Progenitor cell of endocrine pancreas (in vitro differentiated cells): ENCODE data around the gene MPRIP. TPM values are rescaled to one million over a fixed set of nuclear protein-coding genes. Genes with fewer than 3 reads are reported as not detected.
"Not testable (repeated sequence)": the region's sequence is repeated elsewhere in the genome, so short reads cannot be mapped to it uniquely, and the experiment has no call there.

Experiments
- DNase-seq: peaks from one replicate; pipeline ENCODE4 v3.0.0; 2021; ENCODE audit warnings: low spot score; ENCODE audit not compliant: unreplicated experiment
- H3K27ac Mint-ChIP-seq: 2 replicates; pipeline ENCODE4 v1.8.0; 2021; ENCODE audit warnings: mild to moderate bottlenecking, moderate library complexity, mixed read lengths
- H3K27me3 Mint-ChIP-seq: 2 replicates; pipeline ENCODE4 v1.8.0; 2021; ENCODE audit warnings: mixed read lengths
- H3K36me3 Mint-ChIP-seq: 2 replicates; pipeline ENCODE4 v1.8.0; 2022; ENCODE audit warnings: mixed read lengths; ENCODE audit not compliant: insufficient read depth
- H3K4me1 Mint-ChIP-seq: 2 replicates; pipeline ENCODE4 v1.8.0; 2021; ENCODE audit warnings: low read depth, mixed read lengths
- H3K4me3 Mint-ChIP-seq: 2 replicates; pipeline ENCODE4 v1.8.0; 2021; ENCODE audit warnings: low read depth, mild to moderate bottlenecking, moderate library complexity, mixed read lengths
- H3K9me3 Mint-ChIP-seq: 2 replicates; pipeline ENCODE4 v1.8.0; 2021; ENCODE audit warnings: low read depth, mixed read lengths
- CTCF ChIP-seq: fragments of 200-600 bp; sonication (generic); IDR thresholded peaks from one replicate; pipeline ENCODE4 v1.5.0; 2021; ENCODE audit warnings: antibody characterized with exemption, mild to moderate bottlenecking; ENCODE audit not compliant: unreplicated experiment
- total RNA-seq: library from RNA; stranded (reverse); gene quantifications from 2 replicates; pipeline ENCODE4 v1.2.1, GENCODE V29; 2021

MPRIP gene
- total RNA-seq, 1 donor from 2014 or later, result 195 TPM

DNA sequence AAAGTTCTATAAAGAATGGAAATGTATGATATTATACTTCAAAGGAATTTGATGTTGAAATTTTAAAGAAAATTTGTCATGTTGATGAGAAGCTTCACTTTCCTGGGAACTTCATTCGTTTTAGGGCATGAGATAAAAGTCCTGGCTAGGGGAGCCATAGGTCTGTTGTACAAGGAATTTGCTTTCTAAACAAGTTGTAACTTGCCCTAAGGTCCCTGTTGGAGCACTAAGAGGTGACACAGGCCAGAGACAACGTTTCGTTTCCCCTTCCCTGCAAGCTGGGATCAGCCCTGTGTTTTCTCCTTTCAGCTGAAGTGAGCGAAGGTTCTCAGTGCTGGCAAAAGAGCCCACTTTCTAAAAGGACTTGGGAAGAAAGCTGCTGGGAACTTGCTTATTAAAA, 147.3 kb downstream of the MPRIP start:
- Mint-ChIP-seq H3K36me3 (peaks cover 11% of the 10 kb centered on the region), H3K4me1 (peaks cover 27% of the 10 kb centered on the region), H3K4me3 (no peak overlapping the region), H3K9me3 (no peaks in the 10 kb centered on the region), H3K27me3 (no peaks in the 10 kb centered on the region), H3K27ac (no peak overlapping the region)
- no peak for TF ChIP-seq CTCF
- no peak for DNase-seq

GRCh38 chr17:17190188-17190587, 147.9 kb downstream of the MPRIP start:
- no peaks in the 10 kb centered on the region for H3K9me3 Mint-ChIP-seq
- TF ChIP-seq CTCF, result peak; percentile 19
- H3K27ac Mint-ChIP-seq, result peak overlapping the region; percentile 78
- no peak overlapping the region for H3K4me3 Mint-ChIP-seq
- no peaks in the 10 kb centered on the region for H3K27me3 Mint-ChIP-seq
- peaks cover 24% of the 10 kb centered on the region for H3K4me1 Mint-ChIP-seq
- no peak for DNase-seq
- H3K36me3 Mint-ChIP-seq, result peaks cover 9% of the 10 kb centered on the region

DNA sequence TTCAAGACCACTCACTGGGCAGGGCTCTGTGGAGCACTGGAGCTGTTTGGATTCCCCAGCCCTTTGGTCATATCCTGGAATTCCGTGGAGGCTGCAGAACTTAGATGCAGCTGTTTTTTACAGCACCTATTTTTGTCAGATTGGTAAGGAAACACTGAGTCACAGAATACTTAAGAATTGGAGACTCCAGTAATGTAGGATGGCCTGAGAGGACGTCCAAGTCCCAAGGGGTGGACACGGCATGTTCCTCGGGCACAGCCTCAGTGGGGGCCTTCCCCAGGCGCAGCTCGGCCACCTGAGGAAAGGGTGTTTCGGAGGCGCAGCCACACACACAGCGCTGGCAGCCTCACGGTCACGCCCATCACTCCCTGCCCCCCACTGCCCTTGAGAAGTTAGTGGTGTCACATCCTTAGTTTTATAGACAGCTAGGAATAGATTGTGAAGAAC, 149.1 kb downstream of the MPRIP start:
- Mint-ChIP-seq H3K27me3 (no peaks in the 10 kb centered on the region), H3K27ac (no peak overlapping the region), H3K36me3 (peaks cover 6% of the 10 kb centered on the region), H3K4me3 (no peak overlapping the region), H3K4me1 (peaks cover 12% of the 10 kb centered on the region), H3K9me3 (no peaks in the 10 kb centered on the region)
- no peak for TF ChIP-seq CTCF
- no peak for DNase-seq

DNA sequence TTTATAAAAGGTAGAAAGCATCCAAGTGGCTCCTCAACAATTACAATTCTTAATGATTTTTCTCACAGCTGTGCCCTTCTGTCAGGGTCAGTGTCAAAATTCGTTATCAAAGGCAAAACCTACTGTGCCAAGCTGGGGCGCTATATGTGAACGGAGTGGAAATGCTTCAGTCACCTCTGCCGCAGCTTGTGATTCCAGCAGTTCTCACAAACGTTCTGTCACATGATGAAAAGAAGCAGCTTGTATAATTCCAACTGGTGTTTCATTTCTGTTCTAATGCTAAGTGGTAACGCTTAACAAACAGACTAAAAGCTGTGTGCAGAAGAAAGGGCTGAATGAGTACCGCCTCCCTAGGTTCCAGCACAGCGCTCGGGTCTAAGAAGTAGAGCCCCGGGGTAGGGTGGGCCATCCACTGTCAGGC, 149.7 kb downstream of the MPRIP start:
- TF ChIP-seq CTCF, result no peak
- H3K4me3 Mint-ChIP-seq, result no peak overlapping the region
- no peak for DNase-seq
- no peaks in the 10 kb centered on the region for H3K27me3 Mint-ChIP-seq
- peaks cover 6% of the 10 kb centered on the region for H3K36me3 Mint-ChIP-seq
- peaks cover 6% of the 10 kb centered on the region for H3K4me1 Mint-ChIP-seq
- no peak overlapping the region for H3K27ac Mint-ChIP-seq
- no peaks in the 10 kb centered on the region for H3K9me3 Mint-ChIP-seq

- H3K27ac Mint-ChIP-seq, H3K9me3 Mint-ChIP-seq, H3K4me1 Mint-ChIP-seq, DNase-seq, H3K36me3 Mint-ChIP-seq, H3K27me3 Mint-ChIP-seq, H3K4me3 Mint-ChIP-seq: not testable (repeated sequence)
Measured at GRCh38 chr17:17195466-17195865, 153.2 kb downstream of the MPRIP start.

DNA sequence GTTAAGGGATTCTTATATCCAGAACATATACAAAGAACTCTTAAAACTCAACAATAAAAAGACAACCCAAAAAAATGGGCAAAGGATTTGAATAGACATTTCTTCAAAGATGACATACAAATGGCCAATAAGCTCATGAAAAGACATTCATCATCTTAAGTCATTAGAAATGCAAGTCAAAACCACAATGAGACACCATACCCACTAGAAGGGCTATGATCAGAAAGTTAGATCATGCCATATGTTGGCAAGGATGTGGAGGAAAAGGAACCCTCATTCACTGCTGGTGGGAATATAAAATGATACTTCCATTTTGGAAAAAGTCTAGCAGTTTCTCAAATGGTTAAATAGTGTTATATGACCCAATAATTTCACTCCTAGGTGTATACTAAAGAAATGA, 154.5 kb downstream of the MPRIP start:
- DNase-seq, result no peak
- no peak overlapping the region for H3K27ac Mint-ChIP-seq
- H3K36me3 Mint-ChIP-seq, result no peaks in the 10 kb centered on the region
- H3K9me3 Mint-ChIP-seq, result no peaks in the 10 kb centered on the region
- no peaks in the 10 kb centered on the region for H3K27me3 Mint-ChIP-seq
- H3K4me1 Mint-ChIP-seq, result peaks cover 2% of the 10 kb centered on the region
- no peak overlapping the region for H3K4me3 Mint-ChIP-seq
- no peak for TF ChIP-seq CTCF
